ENCODE data around the gene ERAL1.
"Not testable (repeated sequence)": the region's sequence is repeated elsewhere in the genome, so short reads cannot be mapped to it uniquely, and the experiment has no call there.

ERAL1 gene

DNA sequence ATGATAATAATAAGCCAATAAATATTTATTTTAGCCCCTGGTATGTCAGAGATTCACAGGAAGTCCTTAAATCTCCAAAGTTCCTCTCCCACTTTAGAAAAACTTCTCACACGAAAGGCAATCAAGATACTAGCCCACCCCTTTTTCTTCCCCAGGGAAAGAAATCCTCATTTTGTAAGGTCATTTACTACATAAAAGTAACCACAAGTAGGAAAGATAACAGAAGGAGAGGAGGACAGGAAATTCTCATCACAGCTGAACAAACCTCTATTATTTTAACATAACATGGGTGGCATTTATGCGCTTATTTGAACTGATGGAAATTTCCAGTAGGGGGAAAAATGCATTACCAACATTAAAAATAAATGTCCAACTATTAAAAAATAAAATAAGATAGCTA is 15.6 kb upstream of the ERAL1 start:
- no peak overlapping the region for H3K4me3 ChIP-seq (ENCODE audit: low read depth, low read length)
- no peak for DNase-seq (ENCODE audit: low read depth)
- TF ChIP-seq, protein P1, sequence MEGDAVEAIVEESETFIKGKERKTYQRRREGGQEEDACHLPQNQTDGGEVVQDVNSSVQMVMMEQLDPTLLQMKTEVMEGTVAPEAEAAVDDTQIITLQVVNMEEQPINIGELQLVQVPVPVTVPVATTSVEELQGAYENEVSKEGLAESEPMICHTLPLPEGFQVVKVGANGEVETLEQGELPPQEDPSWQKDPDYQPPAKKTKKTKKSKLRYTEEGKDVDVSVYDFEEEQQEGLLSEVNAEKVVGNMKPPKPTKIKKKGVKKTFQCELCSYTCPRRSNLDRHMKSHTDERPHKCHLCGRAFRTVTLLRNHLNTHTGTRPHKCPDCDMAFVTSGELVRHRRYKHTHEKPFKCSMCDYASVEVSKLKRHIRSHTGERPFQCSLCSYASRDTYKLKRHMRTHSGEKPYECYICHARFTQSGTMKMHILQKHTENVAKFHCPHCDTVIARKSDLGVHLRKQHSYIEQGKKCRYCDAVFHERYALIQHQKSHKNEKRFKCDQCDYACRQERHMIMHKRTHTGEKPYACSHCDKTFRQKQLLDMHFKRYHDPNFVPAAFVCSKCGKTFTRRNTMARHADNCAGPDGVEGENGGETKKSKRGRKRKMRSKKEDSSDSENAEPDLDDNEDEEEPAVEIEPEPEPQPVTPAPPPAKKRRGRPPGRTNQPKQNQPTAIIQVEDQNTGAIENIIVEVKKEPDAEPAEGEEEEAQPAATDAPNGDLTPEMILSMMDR (IDR thresholded peaks at IDR 0.05; ENCODE audit: insufficient read depth, low read depth, low read length, missing control alignments) = no peak

DNA sequence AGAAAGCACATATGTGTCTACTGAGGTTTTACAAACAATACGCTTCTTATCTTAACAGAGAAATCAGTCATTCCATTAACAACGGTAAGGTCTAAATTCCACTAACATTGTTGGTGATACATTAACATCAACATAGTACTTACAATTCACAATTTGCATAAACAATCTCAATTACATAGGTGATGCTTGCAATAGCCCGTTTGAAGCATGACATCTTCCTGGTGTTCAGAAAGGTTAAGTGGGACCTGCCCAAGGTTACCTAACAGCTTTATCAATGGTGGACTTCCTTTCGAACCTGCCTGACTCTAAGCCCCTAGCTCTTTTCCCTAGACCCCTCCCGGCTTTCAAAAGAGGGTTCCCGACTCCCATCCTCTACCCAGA is 12.9 kb upstream of the ERAL1 start:
- TF ChIP-seq, protein P1 (IDR thresholded peaks at IDR 0.05; ENCODE audit: insufficient read depth, low read depth, low read length, missing control alignments) = no peak
- H3K4me3 ChIP-seq (ENCODE audit: low read depth, low read length) = peak overlapping the region; percentile 96
- DNase-seq (ENCODE audit: low read depth) = peak; percentile 27

DNA sequence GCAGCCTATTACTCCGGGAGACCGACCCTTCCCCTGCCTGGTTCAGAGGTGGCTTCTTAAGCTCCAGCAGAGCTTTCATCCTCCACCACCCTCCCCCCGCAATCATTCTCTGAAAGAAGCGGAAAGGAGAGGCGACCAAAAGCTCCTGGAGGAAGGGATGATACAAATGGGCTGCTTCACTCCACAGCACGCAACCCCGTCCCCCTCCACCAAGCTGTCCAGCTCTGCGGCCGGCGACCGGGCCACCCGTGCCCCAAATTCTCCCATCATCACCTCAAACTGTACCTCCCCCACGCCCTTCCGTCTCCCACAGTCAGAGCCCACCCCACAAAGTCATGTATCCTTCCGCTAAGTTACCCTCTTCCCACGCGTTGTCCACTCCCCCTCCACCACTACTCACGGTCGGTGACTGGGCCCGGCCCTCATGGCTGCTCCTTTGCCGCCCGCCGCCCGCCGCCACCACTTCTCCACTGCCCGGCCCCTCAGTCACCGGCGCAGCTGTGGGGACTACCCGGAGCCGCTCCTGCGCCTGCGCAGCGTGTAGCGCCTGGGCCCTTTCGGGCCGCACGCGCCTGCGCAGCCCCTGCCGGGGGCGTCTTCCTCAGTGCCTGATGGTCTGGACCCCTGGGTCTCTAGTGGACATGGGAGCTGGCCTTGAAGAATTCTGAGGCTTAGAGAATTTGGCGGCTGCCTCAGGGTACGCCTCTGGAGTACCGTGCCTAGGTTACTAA is 12.4 kb upstream of the ERAL1 start, which contains the start of gene FAM222B:
FAM222B (minus strand) TSS at position 509 of the 731 bp plus-strand sequence. CDS start 76,123 bp downstream, outside the sequence.
- TF ChIP-seq, protein P1 (IDR thresholded peaks at IDR 0.05; ENCODE audit: insufficient read depth, low read depth, low read length, missing control alignments) = peak; percentile 10
- H3K4me3 ChIP-seq (ENCODE audit: low read depth, low read length) = peak within 1 kb of the TSS; percentile 96
- DNase-seq (ENCODE audit: low read depth) = peak; percentile 91

DNA sequence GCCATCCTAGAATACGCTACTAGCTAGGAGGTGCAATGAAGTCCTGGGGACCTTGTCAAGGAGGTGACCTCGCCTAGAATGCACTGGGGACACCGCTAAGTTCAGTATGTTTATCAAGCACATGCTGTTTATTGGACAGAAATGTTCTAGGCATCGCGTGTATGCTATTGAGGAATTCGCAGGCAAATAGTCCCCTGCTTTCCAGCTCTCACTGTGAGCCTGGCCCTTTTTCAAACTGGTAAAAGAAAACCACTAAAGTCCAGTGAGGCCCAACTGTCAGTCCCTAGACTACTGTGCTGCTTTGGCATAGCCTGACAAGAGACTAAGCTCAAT is 11.0 kb upstream of the ERAL1 start:
- DNase-seq (ENCODE audit: low read depth) = no peak
- TF ChIP-seq, protein P1 (IDR thresholded peaks at IDR 0.05; ENCODE audit: insufficient read depth, low read depth, low read length, missing control alignments) = no peak
- no peak overlapping the region for H3K4me3 ChIP-seq (ENCODE audit: low read depth, low read length)

DNA sequence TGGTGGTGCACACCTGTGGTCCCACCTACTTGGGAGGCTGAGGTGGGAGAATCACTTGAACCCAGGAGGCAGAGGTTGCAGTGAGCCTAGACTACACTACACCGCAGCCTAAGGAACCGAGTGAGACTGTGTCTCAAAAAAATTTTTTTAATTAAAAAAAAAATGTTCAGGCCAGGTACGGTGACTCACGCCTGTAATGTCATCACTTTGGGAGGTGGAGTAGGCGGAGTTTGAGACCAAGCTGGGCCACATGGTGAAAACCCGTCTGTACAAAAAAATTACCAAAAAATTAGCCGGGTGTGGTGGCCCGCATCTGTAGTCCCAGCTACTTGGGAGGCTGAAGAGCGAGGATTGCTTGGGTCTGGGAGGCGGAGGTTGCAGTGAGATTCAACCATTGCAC is 8.6 kb upstream of the ERAL1 start:
- DNase-seq (ENCODE audit: low read depth) = no peak
- H3K4me3 ChIP-seq (ENCODE audit: low read depth, low read length) = no peak overlapping the region
- TF ChIP-seq, protein P1 (IDR thresholded peaks at IDR 0.05; ENCODE audit: insufficient read depth, low read depth, low read length, missing control alignments) = no peak

DNA sequence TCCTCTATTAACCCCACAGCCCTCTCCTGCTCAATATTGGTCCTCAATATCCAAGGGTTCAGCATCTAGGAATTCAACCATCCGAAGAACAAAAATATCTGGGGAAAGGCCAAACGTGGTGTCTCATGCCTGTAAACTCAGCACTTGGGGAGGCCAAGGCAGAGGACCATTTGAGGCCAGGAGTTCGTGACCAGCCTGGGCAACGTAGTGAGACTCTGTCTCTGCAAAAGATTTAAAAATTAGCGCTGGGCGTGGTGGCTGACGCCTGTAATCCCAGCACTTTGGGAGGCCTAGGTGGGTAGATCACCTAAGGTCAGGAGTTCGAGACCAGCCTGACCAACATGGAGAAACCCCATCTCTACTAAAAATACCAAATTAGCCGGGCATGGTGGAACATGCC is 8.1 kb upstream of the ERAL1 start:
- H3K4me3 ChIP-seq (ENCODE audit: low read depth, low read length); DNase-seq (ENCODE audit: low read depth): not testable (repeated sequence)

DNA sequence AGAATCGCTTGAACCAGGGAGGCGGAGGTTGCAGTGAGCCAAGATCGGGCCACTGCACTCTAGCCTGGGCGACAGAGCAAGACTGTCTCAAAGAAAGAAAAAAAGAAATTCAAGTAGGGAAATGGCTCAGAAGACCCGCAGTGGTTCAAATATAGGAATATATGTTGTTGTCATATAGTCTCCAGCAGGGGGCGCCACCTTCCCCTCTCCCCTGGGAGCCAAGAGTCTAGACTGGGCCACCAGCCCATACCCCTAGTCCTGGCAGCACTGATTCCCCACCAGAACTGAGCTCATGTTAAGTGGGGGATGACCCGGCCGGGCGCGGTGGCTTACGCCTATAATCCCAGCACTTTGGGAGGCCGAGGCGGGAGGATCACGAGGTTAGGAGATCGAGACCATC is 6.1 kb upstream of the ERAL1 start:
- TF ChIP-seq, protein P1 (IDR thresholded peaks at IDR 0.05; ENCODE audit: insufficient read depth, low read depth, low read length, missing control alignments) = peak; percentile 45
- H3K4me3 ChIP-seq (ENCODE audit: low read depth, low read length) = not testable (repeated sequence)
- DNase-seq (ENCODE audit: low read depth) = peak; percentile 66
